PFSK-1 (cell line): ENCODE data around the gene ABHD16A.

Source experiments
- FOXP2 ChIP-seq: optimal IDR thresholded peaks from 2 replicates; pipeline ENCODE3; 2011; ENCODE audit warnings: borderline replicate concordance, control low read depth, inconsistent platforms; ENCODE audit not compliant: insufficient read depth; ENCODE audit errors: extremely low read length, extremely low read depth
- POLR2AphosphoS5 ChIP-seq: IDR thresholded peaks from 2 replicates; pipeline ENCODE4 v1.6.1; 2012; ENCODE audit warnings: low read depth, mild to moderate bottlenecking, control low read depth, low read length, moderate library complexity
- SIN3A ChIP-seq: IDR thresholded peaks from 2 replicates; pipeline ENCODE4 v1.6.1; 2012; ENCODE audit warnings: mild to moderate bottlenecking, low read length, moderate library complexity, borderline replicate concordance; ENCODE audit not compliant: insufficient read depth
- TAF1 ChIP-seq: IDR thresholded peaks from 2 replicates; pipeline ENCODE4 v1.6.1; 2012; ENCODE audit warnings: low read length, control low read depth, borderline replicate concordance; ENCODE audit not compliant: insufficient read depth
- TF ChIP-seq, protein P1 (sequence below), 2 experiments: IDR thresholded peaks; 2 replicates each; pipeline versions ENCODE4 v1.6.1 to v1.8.0; 2011 to 2012; ENCODE audit warnings: low read depth in 2 of 2, low read length in 2 of 2, control low read depth in 1 of 2, inconsistent platforms in 1 of 2, mild to moderate bottlenecking in 1 of 2, moderate library complexity in 1 of 2; ENCODE audit not compliant: insufficient read depth in 1 of 2

ABHD16A gene

DNA sequence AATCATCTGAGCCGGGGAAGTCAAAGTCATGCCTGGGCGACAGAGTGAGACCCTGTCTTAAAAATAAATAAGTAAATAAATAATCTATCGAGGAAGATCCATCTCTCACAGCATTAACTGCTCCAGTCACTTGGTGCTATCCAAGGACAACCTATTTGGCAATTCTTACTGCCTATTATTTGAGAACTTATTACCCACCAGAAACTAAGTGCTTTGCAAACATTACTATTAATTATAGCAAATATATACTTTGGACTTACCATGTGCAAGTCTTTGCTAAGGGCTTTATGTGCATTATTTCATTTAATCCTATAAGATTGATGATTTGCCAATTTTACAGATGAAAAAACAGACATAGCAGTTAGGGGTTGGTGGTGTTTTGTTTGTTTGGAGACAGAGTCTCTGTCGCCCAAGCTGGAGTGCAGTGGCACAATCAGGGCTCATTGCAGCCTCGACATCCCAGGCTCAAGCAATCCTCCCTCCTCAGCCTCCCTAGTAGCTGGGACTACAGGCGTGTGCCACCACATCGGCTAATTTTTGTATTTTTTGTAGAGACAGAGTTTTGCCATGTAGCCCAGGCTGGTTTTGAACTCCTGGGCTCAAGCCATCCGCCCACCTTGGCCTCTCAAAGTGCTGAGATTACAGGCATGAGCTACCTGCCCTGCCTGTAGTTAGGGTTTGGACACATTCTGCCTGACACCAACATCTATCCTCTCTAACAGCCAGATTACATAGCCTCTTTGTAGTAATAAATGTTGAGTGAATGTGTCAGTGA is 48.4 kb downstream of the ABHD16A start:
- TF ChIP-seq, protein P1, sequence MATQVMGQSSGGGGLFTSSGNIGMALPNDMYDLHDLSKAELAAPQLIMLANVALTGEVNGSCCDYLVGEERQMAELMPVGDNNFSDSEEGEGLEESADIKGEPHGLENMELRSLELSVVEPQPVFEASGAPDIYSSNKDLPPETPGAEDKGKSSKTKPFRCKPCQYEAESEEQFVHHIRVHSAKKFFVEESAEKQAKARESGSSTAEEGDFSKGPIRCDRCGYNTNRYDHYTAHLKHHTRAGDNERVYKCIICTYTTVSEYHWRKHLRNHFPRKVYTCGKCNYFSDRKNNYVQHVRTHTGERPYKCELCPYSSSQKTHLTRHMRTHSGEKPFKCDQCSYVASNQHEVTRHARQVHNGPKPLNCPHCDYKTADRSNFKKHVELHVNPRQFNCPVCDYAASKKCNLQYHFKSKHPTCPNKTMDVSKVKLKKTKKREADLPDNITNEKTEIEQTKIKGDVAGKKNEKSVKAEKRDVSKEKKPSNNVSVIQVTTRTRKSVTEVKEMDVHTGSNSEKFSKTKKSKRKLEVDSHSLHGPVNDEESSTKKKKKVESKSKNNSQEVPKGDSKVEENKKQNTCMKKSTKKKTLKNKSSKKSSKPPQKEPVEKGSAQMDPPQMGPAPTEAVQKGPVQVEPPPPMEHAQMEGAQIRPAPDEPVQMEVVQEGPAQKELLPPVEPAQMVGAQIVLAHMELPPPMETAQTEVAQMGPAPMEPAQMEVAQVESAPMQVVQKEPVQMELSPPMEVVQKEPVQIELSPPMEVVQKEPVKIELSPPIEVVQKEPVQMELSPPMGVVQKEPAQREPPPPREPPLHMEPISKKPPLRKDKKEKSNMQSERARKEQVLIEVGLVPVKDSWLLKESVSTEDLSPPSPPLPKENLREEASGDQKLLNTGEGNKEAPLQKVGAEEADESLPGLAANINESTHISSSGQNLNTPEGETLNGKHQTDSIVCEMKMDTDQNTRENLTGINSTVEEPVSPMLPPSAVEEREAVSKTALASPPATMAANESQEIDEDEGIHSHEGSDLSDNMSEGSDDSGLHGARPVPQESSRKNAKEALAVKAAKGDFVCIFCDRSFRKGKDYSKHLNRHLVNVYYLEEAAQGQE (IDR thresholded peaks at IDR 0.05; ENCODE audit: insufficient read depth in 1 of 2, low read depth in 2 of 2, low read length in 2 of 2), result no peak
- TF ChIP-seq POLR2AphosphoS5, result no peak
- TF ChIP-seq TAF1, result no peak
- no peak for TF ChIP-seq FOXP2
- TF ChIP-seq SIN3A, result no peak

DNA sequence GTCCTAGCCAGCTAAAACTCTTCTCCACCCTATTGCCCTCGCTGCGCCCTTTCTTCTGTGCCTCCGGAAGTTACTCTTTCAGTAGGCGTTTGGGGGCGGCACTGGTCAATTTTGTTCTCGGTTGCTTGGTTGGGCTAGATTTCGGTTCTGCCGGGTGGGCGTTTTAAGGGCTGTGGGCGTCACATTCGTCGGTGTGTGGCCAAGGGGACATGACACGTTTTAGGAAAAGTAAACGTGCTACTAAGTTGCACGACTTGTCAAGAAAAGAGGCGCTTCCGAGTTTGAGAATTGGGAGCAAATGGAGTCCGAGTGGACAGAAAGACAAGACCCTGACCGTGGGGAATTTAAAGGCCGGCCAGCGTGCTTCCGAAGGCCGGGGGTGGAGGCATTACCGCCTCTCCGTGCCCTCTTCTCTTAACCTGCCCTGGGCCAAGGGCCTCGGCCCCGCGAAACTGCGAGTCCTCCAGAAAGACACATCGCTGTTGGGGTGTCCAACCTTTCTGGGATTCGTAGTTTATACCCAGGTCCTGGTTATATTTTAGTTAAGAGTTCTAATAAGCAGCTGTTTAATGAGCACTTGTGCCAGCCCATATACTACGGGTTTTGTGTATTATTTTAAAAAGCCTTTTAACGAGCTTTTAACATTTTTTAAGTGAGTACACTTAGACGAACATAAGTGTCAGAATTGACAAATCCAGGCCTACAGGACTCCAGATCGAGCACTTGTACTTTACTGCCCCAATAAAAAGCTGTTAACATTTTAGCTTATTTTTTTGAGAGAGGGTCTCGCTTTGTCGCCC is 50.0 kb downstream of the ABHD16A start:
- TF ChIP-seq POLR2AphosphoS5 (peak; percentile 90), FOXP2 (no peak), SIN3A (peak; percentile 81; the same call in 1 of the 2 replicates), TAF1 (peak; percentile 93; the same call in 1 of the 2 replicates)
- TF ChIP-seq, protein P1 (IDR thresholded peaks at IDR 0.05; ENCODE audit: insufficient read depth in 1 of 2, low read depth in 2 of 2, low read length in 2 of 2), result peak in 1 of 2 experiments; percentile 61; a peak in 1 of 4 replicates

DNA sequence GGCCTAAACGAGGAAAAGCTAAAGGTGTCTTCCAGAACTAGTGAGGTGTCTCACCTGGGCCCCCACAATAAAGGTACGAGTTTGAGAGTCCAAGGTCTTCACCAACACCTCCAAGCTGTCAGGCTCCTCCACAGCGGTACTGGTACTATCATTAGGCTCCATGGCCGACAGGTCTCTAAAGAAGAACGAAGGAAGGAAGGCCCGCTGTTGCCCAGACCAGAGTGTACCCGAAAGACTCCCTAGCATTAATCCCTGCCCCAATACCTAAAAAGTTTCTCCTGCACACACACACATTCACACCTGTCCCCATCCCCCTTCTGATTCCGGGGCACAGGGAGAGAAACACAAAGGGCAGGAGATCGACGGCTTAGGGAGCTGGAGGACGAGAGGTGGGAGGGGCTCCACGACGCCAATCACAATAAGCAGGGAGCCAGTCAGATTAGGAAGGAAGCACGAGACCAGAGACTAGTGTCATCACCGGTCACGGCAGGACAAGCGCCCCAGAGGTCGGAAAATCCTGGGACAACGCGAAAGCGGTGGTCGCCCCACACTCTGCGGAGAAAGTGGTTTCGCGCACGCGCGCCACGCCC is 51.4 kb downstream of the ABHD16A start:
- TF ChIP-seq, protein P1 (IDR thresholded peaks at IDR 0.05; ENCODE audit: insufficient read depth in 1 of 2, low read depth in 2 of 2, low read length in 2 of 2), result no peak
- peak; percentile 81; the same call in 1 of the 2 replicates for TF ChIP-seq SIN3A
- peak; percentile 11; the same call in 1 of the 2 replicates for TF ChIP-seq TAF1

DNA sequence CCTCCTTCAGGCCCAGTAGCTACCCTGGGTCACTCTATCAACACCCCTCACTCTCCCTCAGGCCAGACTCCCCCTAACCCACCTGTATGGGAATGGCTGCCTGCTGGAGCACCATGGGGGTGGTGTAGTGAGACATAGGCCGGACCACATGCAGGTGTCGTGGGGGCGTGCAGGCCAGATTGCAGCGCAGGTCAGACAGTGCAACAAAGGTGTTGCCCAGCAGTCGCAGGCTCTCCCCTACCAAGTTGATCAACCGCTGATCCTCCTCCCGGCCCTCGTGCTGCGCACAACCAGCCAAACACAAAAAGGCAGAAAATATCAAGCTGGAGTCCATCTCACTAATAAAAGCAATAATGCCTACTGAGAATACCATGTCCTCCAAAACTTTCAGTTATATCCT is 57.8 kb downstream of the ABHD16A start:
- TF ChIP-seq POLR2AphosphoS5 (no peak), SIN3A (no peak), TAF1 (no peak), FOXP2 (no peak)
- TF ChIP-seq, protein P1 (IDR thresholded peaks at IDR 0.05; ENCODE audit: insufficient read depth in 1 of 2, low read depth in 2 of 2, low read length in 2 of 2), result no peak
